ENCODE measurements around the gene STPG2. TPM values are rescaled to one million over a fixed set of nuclear protein-coding genes. Genes with fewer than 3 reads are reported as not detected.

The STPG2 gene
- total and polyA plus RNA-seq, 10 donors = 0.03 to 2.0 (median 0.67) TPM; not detected in 1

DNA sequence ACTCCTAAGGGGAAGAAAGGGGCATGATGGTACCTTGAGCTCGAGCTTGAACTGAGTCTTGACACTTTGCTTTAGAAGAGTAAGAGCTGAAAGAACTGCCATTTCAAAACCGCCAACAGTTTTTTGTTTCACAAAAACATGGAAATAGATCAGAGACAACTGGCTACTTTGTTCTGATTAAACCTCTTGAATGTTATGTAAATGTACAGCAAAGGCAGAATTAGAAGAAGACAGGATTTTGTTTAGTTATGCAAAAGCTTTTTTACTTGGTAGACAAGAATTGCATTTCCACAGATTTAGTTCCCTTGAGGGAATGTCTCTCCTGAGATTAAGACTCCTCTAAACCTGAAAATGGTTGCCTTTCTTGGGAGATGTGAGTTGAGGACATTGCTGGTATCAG, 33.3 kb upstream of the STPG2 start:
- Histone ChIP-seq H3K27me3 (replicated peaks in 1 of 7) (no peaks in the 10 kb centered on the region), H3K9me3 (no peaks in the 10 kb centered on the region)
- 78 to 84% (median 81%) methylated on average over 2 of the region's 2 CpGs for WGBS, 5 donors

DNA sequence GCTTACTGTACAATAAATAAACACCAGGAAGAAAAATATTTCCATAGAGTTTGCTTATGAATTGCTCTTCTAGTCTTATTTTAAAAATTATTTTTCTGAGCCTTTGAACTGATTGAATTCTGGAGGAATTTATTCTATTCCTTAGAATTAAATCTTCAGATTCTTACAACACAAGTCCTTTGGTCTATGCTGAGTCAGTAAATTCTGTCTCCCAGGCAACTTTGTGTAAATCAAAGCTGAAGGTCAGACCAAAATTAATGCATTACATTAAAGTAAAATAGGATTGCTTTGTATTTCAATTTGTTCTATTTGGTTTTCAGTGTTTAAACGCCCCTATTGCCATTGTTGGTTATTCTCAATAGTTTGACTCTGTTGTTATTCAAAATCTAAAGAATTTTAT, 26.8 kb upstream of the STPG2 start:
- TF ChIP-seq POLR2AphosphoS5 (IDR thresholded peaks at IDR 0.05) = no peak
- TF ChIP-seq, protein P1, sequence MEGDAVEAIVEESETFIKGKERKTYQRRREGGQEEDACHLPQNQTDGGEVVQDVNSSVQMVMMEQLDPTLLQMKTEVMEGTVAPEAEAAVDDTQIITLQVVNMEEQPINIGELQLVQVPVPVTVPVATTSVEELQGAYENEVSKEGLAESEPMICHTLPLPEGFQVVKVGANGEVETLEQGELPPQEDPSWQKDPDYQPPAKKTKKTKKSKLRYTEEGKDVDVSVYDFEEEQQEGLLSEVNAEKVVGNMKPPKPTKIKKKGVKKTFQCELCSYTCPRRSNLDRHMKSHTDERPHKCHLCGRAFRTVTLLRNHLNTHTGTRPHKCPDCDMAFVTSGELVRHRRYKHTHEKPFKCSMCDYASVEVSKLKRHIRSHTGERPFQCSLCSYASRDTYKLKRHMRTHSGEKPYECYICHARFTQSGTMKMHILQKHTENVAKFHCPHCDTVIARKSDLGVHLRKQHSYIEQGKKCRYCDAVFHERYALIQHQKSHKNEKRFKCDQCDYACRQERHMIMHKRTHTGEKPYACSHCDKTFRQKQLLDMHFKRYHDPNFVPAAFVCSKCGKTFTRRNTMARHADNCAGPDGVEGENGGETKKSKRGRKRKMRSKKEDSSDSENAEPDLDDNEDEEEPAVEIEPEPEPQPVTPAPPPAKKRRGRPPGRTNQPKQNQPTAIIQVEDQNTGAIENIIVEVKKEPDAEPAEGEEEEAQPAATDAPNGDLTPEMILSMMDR (IDR thresholded peaks at IDR 0.05 in 8 of 11, conservative IDR thresholded peaks at IDR 0.05 in 3 of 11) = no peak
- TF ChIP-seq POLR2A (IDR thresholded peaks at IDR 0.05) = no peak
- 74 to 85% (median 81%) methylated on average over 1 of the region's 1 CpG for whole genome bisulfite sequencing, 5 donors
- Histone ChIP-seq H3K4me3 (no peak overlapping the region), H3K27me3 (replicated peaks in 1 of 7) (no peaks in the 10 kb centered on the region), H3K27ac (no peak overlapping the region), H3K9me3 (no peaks in the 10 kb centered on the region), H3K4me1 (no peaks in the 10 kb centered on the region), H3K36me3 (no peaks in the 10 kb centered on the region)
- intact Hi-C loops (cut with DNase I; ENCODE audit: low total_unique reads) = no loop called here
- no peak for DNase-seq

More for the DNA sequence above, 33.3 kb upstream of the STPG2 start:
- no peak overlapping the region for H3K4me3 ChIP-seq
- intact Hi-C loops (cut with DNase I; ENCODE audit: low total_unique reads) = no loop called here
- no peaks in the 10 kb centered on the region for H3K4me1 ChIP-seq
- no peak for TF ChIP-seq POLR2A (IDR thresholded peaks at IDR 0.05)
- H3K27ac ChIP-seq = no peak overlapping the region
- H3K36me3 ChIP-seq = no peaks in the 10 kb centered on the region
- DNase-seq = no peak

DNA sequence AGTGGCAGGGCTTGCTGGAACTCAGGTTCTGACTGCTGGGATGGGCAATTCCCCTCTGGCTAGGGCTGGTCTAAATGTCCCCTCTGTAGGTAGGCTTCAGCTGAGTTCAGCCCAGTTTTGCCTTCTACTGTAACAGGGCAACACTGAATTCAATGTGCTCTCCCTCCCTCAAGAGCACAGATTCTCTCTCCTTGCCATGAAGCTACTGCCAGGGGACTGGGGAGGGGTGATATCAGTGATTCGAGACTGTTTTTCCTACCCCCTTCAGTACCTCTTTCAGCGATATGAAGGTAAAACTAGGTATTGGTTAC, 23.4 kb upstream of the STPG2 start:
- no peaks in the 10 kb centered on the region for H3K4me1 ChIP-seq
- WGBS, 5 donors = 87 to 100% (median 95%) methylated on average over 2 of the region's 2 CpGs
- DNase-seq = no peak
- H3K36me3 ChIP-seq = no peaks in the 10 kb centered on the region
- peaks cover 0 to 8% (median 0%) of the 10 kb centered on the region in 8 donors for H3K9me3 ChIP-seq
- H3K27me3 ChIP-seq (replicated peaks in 1 of 7) = no peaks in the 10 kb centered on the region
- H3K27ac ChIP-seq = no peak overlapping the region
- TF ChIP-seq POLR2AphosphoS5 (IDR thresholded peaks at IDR 0.05) (no peak), POLR2A (IDR thresholded peaks at IDR 0.05) (no peak)
- TF ChIP-seq, protein P1 (IDR thresholded peaks at IDR 0.05 in 8 of 11, conservative IDR thresholded peaks at IDR 0.05 in 3 of 11) = no peak
- intact Hi-C loops (cut with DNase I; ENCODE audit: low total_unique reads) = no loop called here
- H3K4me3 ChIP-seq = no peak overlapping the region

DNA sequence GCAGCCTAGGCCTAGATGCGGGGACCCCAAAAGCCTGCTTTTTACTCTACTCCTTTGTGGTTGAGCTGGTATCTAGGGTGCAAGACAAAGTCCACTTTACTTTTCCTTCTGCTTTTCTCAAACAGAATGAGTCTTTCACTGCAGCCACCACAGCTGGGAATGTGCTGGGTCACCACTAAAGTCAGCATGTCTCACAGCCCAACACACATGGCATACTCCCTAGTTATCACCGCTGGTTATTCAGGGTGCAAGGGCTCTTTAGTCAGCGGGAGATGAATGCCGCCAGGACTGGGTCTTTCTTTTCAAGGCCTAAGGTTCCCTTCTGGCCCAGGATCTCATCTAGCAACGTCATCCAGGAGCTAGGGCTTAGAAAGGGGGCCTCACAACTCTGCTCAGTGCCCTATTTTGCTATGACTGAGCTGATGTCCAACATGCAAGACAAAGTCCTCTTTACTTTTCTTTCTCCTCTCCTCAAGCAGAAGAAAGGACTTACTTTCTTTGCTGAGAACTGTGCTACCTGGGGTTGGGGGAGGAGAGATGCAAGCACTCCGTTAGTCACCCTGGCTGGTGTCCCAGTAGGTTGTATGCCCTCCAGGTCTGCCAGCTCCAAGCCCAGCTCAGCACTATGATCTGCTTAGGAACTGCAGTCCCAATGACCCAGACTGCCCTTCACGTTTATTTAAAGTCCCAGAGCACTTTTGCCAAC, 22.9 kb upstream of the STPG2 start:
- TF ChIP-seq, protein P1 (IDR thresholded peaks at IDR 0.05 in 8 of 11, conservative IDR thresholded peaks at IDR 0.05 in 3 of 11) = no peak
- TF ChIP-seq POLR2AphosphoS5 (IDR thresholded peaks at IDR 0.05) = no peak
- no peak for TF ChIP-seq POLR2A (IDR thresholded peaks at IDR 0.05)
- WGBS, 5 donors = 83 to 90% (median 84%) methylated on average over 6 to 7 of the region's 7 CpGs
- no peaks in the 10 kb centered on the region for H3K36me3 ChIP-seq
- no peaks in the 10 kb centered on the region for H3K27me3 ChIP-seq (replicated peaks in 1 of 7)
- no peaks in the 10 kb centered on the region for H3K4me1 ChIP-seq
- no peak for DNase-seq
- H3K9me3 ChIP-seq = peaks cover 0 to 8% (median 0%) of the 10 kb centered on the region in 8 donors
- no peak overlapping the region for H3K27ac ChIP-seq
- H3K4me3 ChIP-seq = no peak overlapping the region
- intact Hi-C loops (cut with DNase I; ENCODE audit: low total_unique reads) = no loop called here

Measured in spleen (tissue), 11 donors.